Head of caudate nucleus (tissue), 42 donors: ENCODE measurements around the gene VCP.
"Not testable (repeated sequence)": the region's sequence is repeated elsewhere in the genome, so short reads cannot be mapped to it uniquely, and the experiment has no call there.

Experiments used
- DNase-seq, 42 donors: peaks; one replicate each; pipeline versions ENCODE4 v3.0.0 to v3.0.0-alpha.2; 2020 to 2021; ENCODE audit warnings: mixed read lengths in 7 of 42
- intact Hi-C: fragments of 100-400 bp; cut with DNase I; formaldehyde crosslinking; loops from one replicate; pipeline ENCODE4 v1.15.0; 2022

VCP gene

GRCh38 chr9:35042081-35042604, 30.3 kb downstream of the VCP start:
- no peak for DNase-seq
- intact Hi-C loops: no loop called here

- DNase-seq: no peak
- intact Hi-C loops: no loop called here
Measured at GRCh38 chr9:35035851-35036701, 36.3 kb downstream of the VCP start.

- intact Hi-C loops: no loop called here
- DNase-seq: peak in 11 of 42 donors; percentile 4 to 66 (median 29)
Measured at GRCh38 chr9:35033101-35033500, 39.3 kb downstream of the VCP start.

- intact Hi-C loops: no loop called here
- DNase-seq: no peak
Measured at GRCh38 chr9:35029852-35030251, 42.6 kb downstream of the VCP start.

- intact Hi-C loops: no loop called here
Measured at GRCh38 chr9:35029241-35029640, 43.2 kb downstream of the VCP start.

GRCh38 chr9:35028341-35028740, 44.1 kb downstream of the VCP start:
- DNase-seq: no peak
- intact Hi-C loops: no loop called here

More at GRCh38 chr9:35029241-35029640, 43.2 kb downstream of the VCP start:
- DNase-seq: no peak

GRCh38 chr9:35027860-35028259, 44.6 kb downstream of the VCP start:
- DNase-seq: no peak
- intact Hi-C loops: no loop called here

- DNase-seq: no peak
- intact Hi-C loops: no loop called here
Measured at GRCh38 chr9:35027374-35027773, 45.1 kb downstream of the VCP start.

GRCh38 chr9:35026671-35027070, 45.8 kb downstream of the VCP start:
- DNase-seq: no peak
- intact Hi-C loops: no loop called here

- DNase-seq, intact Hi-C loops: not testable (repeated sequence)
Measured at GRCh38 chr9:35023443-35023842, 49.0 kb downstream of the VCP start.

- DNase-seq: no peak
- intact Hi-C loops: no loop called here
Measured at GRCh38 chr9:35014517-35014916, 57.9 kb downstream of the VCP start.

GRCh38 chr9:35010351-35010958, 62.0 kb downstream of the VCP start:
- intact Hi-C loops: no loop called here
- no peak for DNase-seq
